Pancreas (tissue), 10 donors: ENCODE results near the gene RUNX1. TPM values are rescaled to one million over a fixed set of nuclear protein-coding genes. Genes with fewer than 3 reads are reported as not detected.

ENCODE experiments used
- ATAC-seq, 4 donors: fragments of 200-7000 bp; cut with Tn5 transposase; one replicate each; pipeline versions ENCODE4 v1.8.0 to v1.9.1; 2020; ENCODE audit warnings: mild to moderate bottlenecking in 4 of 4, moderate library complexity in 4 of 4
- DNase-seq, 6 donors: peaks; one replicate each; pipeline ENCODE4 v3.0.0-alpha.2; 2020
- FAIRE-seq: peaks from 2 replicates; lab custom pipeline; 2012; peaks lifted over from hg19 to GRCh38; lab: Jason Lieb, UNC
- H3K27ac ChIP-seq, 4 donors: fragments of 200-600 bp; sonication (generic); 1 replicate in 3 of 4; 2 replicates in 1 of 4; pipeline versions ENCODE4 v1.5.0 to v1.8.0; 2020
- H3K27me3 ChIP-seq, 4 donors: fragments of 200-600 bp; one replicate each; pipeline ENCODE4 v1.8.0; 2021
- H3K36me3 ChIP-seq, 3 donors: fragments of 200-600 bp; sonication (generic) in 1 of 3; one replicate each; pipeline versions ENCODE4 v1.5.0 to v1.8.0; 2020 to 2021
- H3K4me1 ChIP-seq, 3 donors: fragments of 200-600 bp; one replicate each; pipeline ENCODE4 v1.8.0; 2021
- H3K4me3 ChIP-seq, 4 donors: fragments of 200-600 bp; sonication (generic) in 2 of 4; one replicate each; pipeline versions ENCODE4 v1.5.0 to v1.8.0; 2020 to 2021
- H3K9me3 ChIP-seq, 4 donors: fragments of 200-600 bp; one replicate each; pipeline ENCODE4 v1.8.0; 2021
- WGBS, 2 donors: extraction: QIAGEN DNeasy Blood & Tissue Kit; methylation state at CpG; one replicate each; pipeline ENCODE4 v1.1.7; 2013; 5-methylcytosine and 5-hydroxymethylcytosine counted together
- intact Hi-C, 3 donors: fragments of 100-400 bp; cut with DNase I; formaldehyde crosslinking; loops; one replicate each; pipeline versions ENCODE4 v1.11.1 to v1.14.2; 2022
- polyA plus RNA-seq, 2 donors: library from polyadenylated mRNA; stranded (reverse); fragments of 200-250 nt; gene quantifications; one replicate each; pipeline ENCODE4 v1.2.3, GENCODE V29; 2013
- total RNA-seq, 6 donors: library from RNA; stranded (reverse); fragmentation: NEBNext Ultra II Directional in 4 of 6; extraction: Animal tissue kit (Norgen Biotek cat#: 25700) in 4 of 6; gene quantifications; one replicate each; pipeline versions ENCODE4 v1.2.1 to v1.2.4, GENCODE V29; 2021 to 2023
- TF ChIP-seq, protein P1 (sequence below), 4 donors: fragments of 200-600 bp; sonication (generic) in 3 of 4; IDR thresholded peaks; one replicate each; pipeline versions ENCODE4 v1.5.0 to v1.8.0; 2021; ENCODE audit warnings: antibody characterized with exemption in 4 of 4
- donor health status: healthy with polysubstance abuse.
- donor health status: DM: no; HTN: no; CAD: no; lungs with moderate emphysema.
- donor health status: DM: no; HTN: no; CAD: no.
- donor health status: control.
- donor health status: control.
- donor health status: Bipolar disorder and iron deficiency.
- donor health status: DM: yes; HTN: yes; CAD: no.
- donor health status: DM: no; HTN: no; CAD: no.
- donor health status: DM: no; HTN: no; CAD: no.
- donor health status: DM: yes; HTN: yes; CAD: no.

The RUNX1 gene
- total and polyA plus RNA-seq, 8 donors: 2.1 to 38.2 (median 4.5) TPM

DNA sequence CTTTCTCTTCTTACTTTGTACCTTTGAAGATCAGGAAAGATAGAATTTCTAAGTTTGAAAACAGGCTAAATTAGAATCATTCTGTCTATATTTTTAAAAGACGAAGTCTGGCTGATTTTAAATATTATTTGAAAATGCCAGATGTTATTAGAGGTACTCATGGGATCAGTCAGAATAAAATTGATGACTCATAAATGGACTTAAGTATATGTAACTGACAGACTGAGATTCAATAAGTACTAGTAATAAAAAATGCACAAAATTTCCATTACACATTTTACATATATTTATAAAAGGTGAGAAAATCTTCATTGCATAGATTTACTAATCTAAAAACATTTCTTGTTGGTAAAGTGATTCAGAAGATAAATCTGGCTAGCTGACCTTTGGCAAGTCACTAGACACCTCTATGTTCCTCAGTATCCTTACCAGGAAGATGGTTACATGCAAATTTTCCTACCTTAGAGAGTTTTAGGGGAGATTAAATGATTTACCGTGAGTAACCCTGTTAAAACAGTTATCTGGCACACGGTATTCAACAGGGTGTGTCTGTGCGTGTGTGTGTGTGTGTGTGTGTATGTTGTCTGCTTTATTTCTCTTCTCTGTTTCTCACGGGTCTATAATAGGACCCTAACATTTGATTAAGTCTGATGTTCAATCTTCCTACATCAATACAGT is 189.0 kb downstream of the RUNX1 start:
- Histone ChIP-seq H3K36me3 (no peaks in the 10 kb centered on the region), H3K4me3 (no peak overlapping the region), H3K27me3 (no peaks in the 10 kb centered on the region), H3K4me1 (no peaks in the 10 kb centered on the region), H3K9me3 (no peaks in the 10 kb centered on the region), H3K27ac (no peak overlapping the region)
- ATAC-seq (no peak), DNase-seq (no peak), FAIRE-seq (no peak)
- TF ChIP-seq, protein P1, sequence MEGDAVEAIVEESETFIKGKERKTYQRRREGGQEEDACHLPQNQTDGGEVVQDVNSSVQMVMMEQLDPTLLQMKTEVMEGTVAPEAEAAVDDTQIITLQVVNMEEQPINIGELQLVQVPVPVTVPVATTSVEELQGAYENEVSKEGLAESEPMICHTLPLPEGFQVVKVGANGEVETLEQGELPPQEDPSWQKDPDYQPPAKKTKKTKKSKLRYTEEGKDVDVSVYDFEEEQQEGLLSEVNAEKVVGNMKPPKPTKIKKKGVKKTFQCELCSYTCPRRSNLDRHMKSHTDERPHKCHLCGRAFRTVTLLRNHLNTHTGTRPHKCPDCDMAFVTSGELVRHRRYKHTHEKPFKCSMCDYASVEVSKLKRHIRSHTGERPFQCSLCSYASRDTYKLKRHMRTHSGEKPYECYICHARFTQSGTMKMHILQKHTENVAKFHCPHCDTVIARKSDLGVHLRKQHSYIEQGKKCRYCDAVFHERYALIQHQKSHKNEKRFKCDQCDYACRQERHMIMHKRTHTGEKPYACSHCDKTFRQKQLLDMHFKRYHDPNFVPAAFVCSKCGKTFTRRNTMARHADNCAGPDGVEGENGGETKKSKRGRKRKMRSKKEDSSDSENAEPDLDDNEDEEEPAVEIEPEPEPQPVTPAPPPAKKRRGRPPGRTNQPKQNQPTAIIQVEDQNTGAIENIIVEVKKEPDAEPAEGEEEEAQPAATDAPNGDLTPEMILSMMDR (IDR thresholded peaks at IDR 0.05): no peak
- WGBS, 2 donors: 59 to 70% methylated on average over 5 of the region's 5 CpGs
- intact Hi-C loops: no loop called here

- no peak for ATAC-seq
- Histone ChIP-seq H3K4me3 (no peak overlapping the region), H3K36me3 (no peaks in the 10 kb centered on the region), H3K9me3 (no peaks in the 10 kb centered on the region), H3K27me3 (no peaks in the 10 kb centered on the region), H3K27ac (no peak overlapping the region), H3K4me1 (no peaks in the 10 kb centered on the region)
- no peak for FAIRE-seq
- 66 to 71% methylated on average over 3 of the region's 3 CpGs for WGBS, 2 donors
- TF ChIP-seq, protein P1 (IDR thresholded peaks at IDR 0.05): no peak
- intact Hi-C loops: no loop called here
- no peak for DNase-seq
These were observed 190.5 kb downstream of the RUNX1 start for GRCh38 chr21:34858559-34858958.

DNA sequence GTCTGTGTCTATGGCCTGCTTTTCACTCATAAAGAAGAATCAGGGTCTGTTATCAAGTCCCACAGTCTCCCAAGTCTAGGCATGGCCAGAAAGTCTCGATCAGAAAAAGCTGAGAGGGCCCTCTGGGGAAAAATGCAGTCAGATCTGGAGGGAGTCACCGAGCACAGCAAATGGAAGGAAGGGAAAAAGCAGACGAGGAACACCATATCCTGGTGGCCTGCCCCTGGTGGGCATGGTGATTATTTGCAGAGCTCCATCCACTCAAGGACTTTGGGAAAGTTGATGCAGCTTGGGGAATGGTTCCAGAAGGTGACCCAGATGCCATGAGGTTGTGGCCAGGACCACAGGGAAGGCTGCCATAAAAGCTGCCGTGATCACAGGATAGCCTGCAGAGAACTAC is 191.2 kb downstream of the RUNX1 start:
- DNase-seq (no peak), ATAC-seq (no peak), FAIRE-seq (no peak)
- Histone ChIP-seq H3K27me3 (no peaks in the 10 kb centered on the region), H3K36me3 (no peaks in the 10 kb centered on the region), H3K9me3 (no peaks in the 10 kb centered on the region), H3K27ac (no peak overlapping the region), H3K4me3 (no peak overlapping the region), H3K4me1 (no peaks in the 10 kb centered on the region)
- TF ChIP-seq, protein P1 (IDR thresholded peaks at IDR 0.05): no peak
- intact Hi-C loops: no loop called here
- WGBS, 2 donors: 77 to 82% methylated on average over 4 of the region's 4 CpGs

DNA sequence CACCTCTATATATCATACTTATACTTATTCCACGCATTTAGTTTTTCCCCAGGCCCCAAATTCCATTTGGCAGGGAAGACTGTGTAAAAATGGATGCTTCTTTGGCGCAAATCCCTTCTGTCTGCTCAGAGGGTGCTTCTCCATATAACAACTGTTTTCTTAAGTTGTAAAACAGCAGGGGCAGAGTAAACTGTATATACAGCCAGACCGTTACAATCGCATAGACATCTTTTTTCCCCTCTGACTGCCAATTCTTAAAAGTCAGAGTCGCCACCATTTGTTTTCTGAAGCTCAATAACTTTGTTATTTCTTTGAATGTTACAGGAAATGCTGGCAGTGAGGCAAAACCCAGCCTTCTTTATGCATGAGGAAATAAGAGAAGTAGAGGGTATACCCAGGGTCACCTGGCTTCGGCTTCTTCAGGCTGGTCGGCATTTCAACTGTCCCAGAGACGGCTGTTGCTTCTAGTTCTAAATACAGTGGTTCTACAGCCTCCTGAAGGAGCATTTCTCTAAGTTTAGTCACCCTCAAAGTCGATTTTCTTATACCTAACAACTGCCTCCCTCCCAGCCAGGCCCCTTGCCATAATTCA is 191.9 kb downstream of the RUNX1 start:
- DNase-seq (no peak), FAIRE-seq (no peak), ATAC-seq (no peak)
- intact Hi-C loops: no loop called here
- Histone ChIP-seq H3K9me3 (no peaks in the 10 kb centered on the region), H3K36me3 (no peaks in the 10 kb centered on the region), H3K4me3 (no peak overlapping the region), H3K27ac (no peak overlapping the region), H3K4me1 (no peaks in the 10 kb centered on the region), H3K27me3 (no peaks in the 10 kb centered on the region)
- TF ChIP-seq, protein P1 (IDR thresholded peaks at IDR 0.05): no peak
- 67 to 72% methylated on average over 9 of the region's 9 CpGs for WGBS, 2 donors

GRCh38 chr21:34852448-34852847 is 196.7 kb downstream of the RUNX1 start:
- Histone ChIP-seq H3K27ac (no peak overlapping the region), H3K9me3 (no peaks in the 10 kb centered on the region), H3K4me3 (no peak overlapping the region), H3K4me1 (no peaks in the 10 kb centered on the region), H3K27me3 (no peaks in the 10 kb centered on the region), H3K36me3 (no peaks in the 10 kb centered on the region)
- intact Hi-C loops: no loop called here
- no peak for FAIRE-seq
- TF ChIP-seq, protein P1 (IDR thresholded peaks at IDR 0.05): no peak
- no peak for ATAC-seq
- WGBS, 2 donors: 71 to 83% methylated on average over 3 of the region's 3 CpGs
- DNase-seq: no peak
